Ureter (tissue), 1 donor: ENCODE data around the gene ADCY9. TPM values are rescaled to one million over a fixed set of nuclear protein-coding genes. Genes with fewer than 3 reads are reported as not detected.
"Not testable (repeated sequence)": the region's sequence is repeated elsewhere in the genome, so short reads cannot be mapped to it uniquely, and the experiment has no call there.

Experiments used
- DNase-seq: peaks from one replicate; pipeline ENCODE4 v3.0.0-alpha.2; 2020; ENCODE audit warnings: low spot score
- total RNA-seq: library from RNA; stranded (reverse); gene quantifications from one replicate; pipeline ENCODE4 v1.2.4, GENCODE V29; 2023
- donor health status: DM: yes; HTN: yes; CAD: no.

ADCY9 gene
- total RNA-seq, 1 donor from 2014 or later, result 23.3 TPM

- DNase-seq, result no peak
Observed at GRCh38 chr16:4093495-4094126, 22.6 kb downstream of the ADCY9 start.

- no peak for DNase-seq
Observed at GRCh38 chr16:4092547-4093265, 23.5 kb downstream of the ADCY9 start.

- DNase-seq, result no peak
Observed at GRCh38 chr16:4091240-4092012, 24.8 kb downstream of the ADCY9 start.

- no peak for DNase-seq
Observed at GRCh38 chr16:4090351-4090851, 25.8 kb downstream of the ADCY9 start.

GRCh38 chr16:4089811-4090301 lies 26.4 kb downstream of the ADCY9 start:
- no peak for DNase-seq

- DNase-seq, result no peak
Observed at GRCh38 chr16:4089251-4089810, 26.9 kb downstream of the ADCY9 start.

DNA sequence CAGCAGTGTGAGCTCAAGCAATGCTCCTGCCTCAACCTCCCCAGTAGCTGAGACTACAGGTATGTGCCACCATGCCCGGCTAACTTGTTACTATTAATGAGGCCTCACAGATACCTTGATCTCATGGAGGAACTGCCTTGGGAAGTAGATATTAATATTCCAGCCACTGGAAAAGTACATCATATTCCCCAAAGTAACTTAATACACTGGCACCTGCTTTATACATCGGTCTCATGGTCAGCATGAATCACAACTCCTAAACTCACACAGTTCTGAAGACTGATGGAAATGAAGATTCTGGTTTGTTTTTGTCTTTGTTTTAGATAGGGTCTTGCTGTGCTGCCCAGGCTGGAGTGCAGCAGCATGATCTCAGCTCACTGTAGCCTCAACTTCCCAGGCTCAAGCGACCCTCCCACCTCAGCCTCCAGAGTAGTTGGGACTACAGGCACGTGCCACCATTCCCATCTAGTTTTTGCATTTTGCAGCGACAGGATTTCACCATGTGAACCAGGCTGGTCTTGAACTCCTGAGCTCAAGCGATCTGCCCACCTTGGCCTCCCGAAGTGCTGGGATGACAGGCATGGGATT lies 28.2 kb downstream of the ADCY9 start:
- no peak for DNase-seq

GRCh38 chr16:4087099-4087885 lies 28.9 kb downstream of the ADCY9 start:
- no peak for DNase-seq

DNA sequence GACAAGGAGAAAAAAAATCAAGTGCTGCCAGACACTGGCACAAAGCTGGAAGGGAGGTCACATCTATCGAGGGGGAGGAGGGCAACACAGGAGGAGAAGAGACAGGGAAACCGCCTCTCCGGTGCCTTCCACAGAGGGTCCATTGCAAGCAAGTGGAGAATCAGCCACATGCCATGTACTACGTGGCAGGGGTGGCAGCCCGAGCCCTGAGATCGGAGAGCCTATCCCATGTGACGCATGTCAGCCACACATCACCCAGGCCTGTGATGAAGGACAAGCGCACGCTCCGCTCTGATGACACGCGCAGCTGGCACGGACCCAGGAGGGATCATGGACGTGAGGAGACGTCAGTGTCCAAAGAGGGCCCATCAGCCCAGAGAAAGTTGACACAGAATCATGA lies 30.1 kb downstream of the ADCY9 start:
- no peak for DNase-seq

- no peak for DNase-seq
Observed at GRCh38 chr16:4085405-4085970, 30.8 kb downstream of the ADCY9 start.

GRCh38 chr16:4083347-4083870 lies 32.8 kb downstream of the ADCY9 start:
- no peak for DNase-seq

GRCh38 chr16:4082474-4083044 lies 33.7 kb downstream of the ADCY9 start:
- no peak for DNase-seq

DNA sequence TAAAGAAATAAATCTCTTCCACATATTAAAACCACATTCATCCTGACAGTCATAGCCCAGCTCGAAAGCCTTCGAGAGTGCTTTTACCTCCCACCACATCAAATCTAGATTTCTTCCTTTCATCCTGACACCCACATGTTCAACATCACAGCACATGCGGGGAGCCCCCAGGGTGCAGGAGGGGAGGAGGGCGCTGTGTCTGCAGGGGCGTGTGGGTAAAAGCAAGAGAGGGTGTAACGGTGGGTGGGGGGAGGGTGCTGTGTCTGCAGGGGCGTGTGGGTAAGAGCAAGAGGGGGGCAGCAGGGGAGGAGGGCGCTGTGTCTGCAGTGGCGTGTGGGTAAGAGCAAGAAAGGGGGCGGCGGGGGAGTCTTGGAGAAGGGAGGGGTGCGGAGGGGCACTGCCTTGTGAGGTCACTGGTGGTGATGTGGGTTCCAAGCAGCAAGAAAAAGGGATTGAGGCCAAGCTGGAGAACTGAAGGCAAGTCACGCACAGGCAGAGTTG lies 34.7 kb downstream of the ADCY9 start:
- no peak for DNase-seq

- no peak for DNase-seq
Observed at GRCh38 chr16:4081047-4081446, 35.2 kb downstream of the ADCY9 start.

GRCh38 chr16:4077174-4077649 lies 39.0 kb downstream of the ADCY9 start:
- no peak for DNase-seq

- no peak for DNase-seq
Observed at GRCh38 chr16:4075534-4075933, 40.7 kb downstream of the ADCY9 start.

DNA sequence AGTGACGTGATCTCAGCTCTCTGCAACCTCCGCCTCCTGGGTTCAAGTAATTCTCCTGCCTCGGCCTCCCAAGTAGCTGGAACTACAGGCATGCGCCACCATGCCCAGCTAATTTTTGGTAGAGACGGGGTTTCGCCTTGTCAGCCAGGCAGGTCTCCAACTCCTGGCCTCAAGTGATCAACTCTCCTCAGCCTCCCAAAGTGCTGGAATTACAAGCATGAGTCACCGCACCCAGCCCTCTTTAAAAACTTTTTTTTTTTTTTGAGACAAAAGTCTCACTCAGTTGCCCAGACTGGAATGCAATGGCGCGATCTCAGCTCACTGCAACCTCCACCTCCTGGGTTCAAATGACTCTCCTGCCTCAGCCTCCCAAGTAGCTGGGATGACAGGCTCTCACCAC lies 43.1 kb downstream of the ADCY9 start:
- DNase-seq, result not testable (repeated sequence)

DNA sequence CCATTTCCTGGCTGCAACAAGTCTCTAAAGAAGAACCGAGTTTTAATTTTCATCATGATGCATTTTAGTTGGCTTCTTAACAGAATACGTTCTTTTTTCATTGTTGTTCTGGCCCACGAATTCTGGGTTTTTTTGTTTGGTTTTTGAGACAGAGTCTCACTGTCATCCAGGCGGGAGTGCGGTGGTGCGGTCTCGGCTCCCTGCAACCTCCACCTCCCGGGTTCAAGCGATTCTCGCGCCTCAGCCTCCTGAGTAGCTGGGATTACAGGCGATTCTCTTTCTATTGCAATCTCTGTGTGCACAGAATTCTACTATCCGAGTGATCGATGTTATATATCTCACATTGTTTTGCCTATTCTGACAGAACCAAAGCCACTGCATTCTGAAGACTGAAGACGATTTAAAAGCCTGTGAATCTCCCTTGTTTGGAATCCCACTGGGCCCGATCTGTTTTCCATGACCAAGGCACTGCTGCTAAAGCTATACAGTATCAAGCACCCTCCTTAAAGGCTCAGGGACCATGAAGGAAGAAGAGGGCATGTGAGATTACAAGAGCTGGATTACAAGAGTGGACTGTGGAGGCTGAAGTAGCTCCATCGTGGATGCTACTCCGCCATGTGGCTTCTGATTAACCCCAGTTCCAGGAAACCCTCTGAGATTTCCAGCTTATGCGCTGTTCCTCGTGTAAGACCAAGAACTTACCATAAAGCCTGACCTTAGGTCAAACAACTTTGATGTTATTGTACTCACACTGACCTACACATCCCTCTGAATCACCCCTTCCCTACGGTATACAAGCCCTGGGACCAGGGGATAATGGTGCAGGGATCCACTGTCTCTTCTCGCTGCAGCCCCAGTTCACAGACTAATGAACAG lies 44.3 kb downstream of the ADCY9 start:
- no peak for DNase-seq

DNA sequence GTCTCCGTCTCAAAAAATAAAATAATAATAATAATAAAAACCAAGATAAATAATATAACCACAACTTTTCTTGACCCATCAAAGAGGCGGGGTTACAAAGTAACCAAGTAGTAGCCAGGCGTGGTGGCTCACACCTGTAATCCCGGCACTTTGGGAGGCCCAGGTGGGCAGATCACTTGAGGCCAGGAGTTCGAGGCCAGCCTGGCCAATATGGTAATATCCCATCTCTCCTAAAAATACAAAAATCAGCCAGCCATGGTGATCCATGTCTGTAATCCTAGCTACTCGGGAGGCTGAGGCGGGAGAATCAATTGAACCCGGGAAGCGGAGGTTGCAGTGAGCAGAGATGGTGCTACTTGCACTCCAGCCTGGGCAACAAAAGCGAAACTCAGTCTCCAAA lies 45.3 kb downstream of the ADCY9 start:
- DNase-seq, result no peak
